GM19455 (cell line): ENCODE measurements around the gene DSCAM.
"Not testable (repeated sequence)": the region's sequence is repeated elsewhere in the genome, so short reads cannot be mapped to it uniquely, and the experiment has no call there.

Source experiments
- ATAC-seq: cut with Tn5 transposase; IDR thresholded peaks from one replicate; pipeline ENCODE4 v1.9.1; 2021; ENCODE audit not compliant: unreplicated experiment

The DSCAM gene

DNA sequence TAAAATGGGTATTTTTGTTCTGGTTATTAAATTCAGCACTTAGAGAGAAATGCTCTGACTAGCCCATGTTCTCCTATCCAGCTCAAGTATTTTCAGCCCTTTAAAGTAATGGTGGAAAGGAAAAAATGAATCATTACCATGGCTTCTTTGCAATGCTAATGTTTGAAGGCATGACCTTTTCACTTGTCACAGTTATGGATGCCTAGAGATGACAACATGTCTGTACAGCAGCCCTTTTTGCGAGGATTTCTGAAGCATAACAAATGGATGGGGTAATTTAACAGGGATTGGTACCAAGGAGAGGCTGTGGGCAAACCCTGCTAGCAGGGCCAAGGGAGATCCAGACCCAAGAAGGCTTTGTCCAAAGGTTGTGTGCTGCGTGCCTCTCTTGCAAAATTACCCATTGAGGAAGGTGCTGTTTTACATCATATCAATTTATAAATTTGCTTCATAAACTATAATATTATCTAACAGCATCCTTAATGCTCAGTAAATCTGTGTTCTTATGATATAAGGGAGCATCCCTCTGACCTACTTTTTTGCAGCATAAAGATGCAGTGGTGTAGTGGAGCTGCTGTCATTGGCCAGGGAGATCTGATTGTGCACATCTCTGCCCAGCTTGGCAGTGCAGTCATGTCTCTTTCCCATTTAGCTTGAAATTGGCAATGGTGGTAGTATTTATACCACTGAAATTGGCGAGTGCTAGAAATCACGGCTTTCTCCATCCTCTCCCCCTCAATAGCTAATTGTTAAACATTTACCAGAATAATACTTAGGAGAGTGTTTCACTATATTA, 652.6 kb downstream of the DSCAM start:
- no peak for ATAC-seq

DNA sequence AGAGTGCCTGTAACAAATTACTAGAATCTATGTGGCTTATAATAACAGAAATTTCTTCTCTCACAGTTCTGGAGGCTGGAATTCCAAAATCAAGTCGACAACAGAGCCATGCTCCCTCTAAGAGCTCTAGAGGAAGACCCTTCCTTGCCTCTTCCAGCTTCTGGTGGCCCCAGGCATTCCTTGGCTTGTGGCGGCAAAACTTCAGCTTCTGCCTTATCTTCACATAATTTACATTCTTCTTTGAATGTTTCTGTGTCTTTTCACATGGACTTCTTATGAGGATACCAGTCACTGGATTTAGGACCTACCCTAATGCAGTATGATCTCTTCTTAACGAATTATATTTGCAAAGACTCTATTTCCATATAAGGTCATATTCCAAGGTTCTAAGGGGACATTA, 655.3 kb downstream of the DSCAM start:
- no peak for ATAC-seq

DNA sequence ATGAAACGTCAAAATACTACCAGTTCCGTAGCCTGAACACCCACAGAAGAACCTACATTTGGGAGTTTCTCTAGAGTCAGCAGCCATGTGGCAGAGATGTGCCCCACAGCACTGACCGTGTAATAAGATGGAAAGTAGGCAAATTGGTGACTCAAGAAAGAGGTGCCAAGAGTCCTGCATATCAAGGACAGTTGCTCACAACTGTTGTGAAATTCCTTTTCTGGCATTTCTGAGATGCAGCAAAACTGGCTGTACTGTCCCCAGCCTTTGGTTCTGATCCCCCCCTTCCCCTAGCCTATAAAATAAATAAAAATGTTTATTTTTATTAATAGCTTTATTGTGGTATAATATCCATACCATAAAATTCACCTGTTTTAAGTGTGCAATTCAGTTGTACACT, 655.8 kb downstream of the DSCAM start:
- no peak for ATAC-seq

DNA sequence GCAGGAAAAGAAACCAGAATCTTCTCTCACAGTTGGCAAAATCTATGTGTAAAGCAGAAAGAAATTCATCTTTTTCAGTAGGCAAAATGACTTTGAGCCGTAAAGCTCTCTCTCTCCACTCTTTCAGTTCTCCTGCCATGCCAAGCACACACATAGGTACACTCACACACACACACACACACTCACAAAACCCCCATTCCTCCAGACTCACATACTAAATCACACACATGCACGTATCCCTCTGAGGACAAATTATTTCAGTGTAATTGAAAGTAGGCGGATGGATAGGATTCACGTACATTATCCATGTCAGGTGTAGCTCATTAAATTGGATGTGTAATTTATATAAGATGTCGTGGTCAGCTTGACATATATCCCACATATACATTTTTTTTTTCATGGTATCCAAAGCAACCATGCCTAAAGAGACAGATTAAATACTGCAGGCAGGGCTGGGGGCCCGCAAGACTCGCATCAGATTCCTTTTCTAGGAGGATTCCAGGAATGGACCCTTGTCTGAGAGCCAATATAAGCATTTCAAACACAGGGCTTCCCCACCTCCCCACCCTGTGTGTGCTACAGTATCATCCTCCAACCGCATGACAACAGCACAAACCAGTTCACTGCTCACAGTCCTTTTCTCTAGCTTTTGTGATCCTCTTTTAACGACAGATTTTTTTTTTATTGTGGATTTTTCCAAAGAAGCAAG, 658.9 kb downstream of the DSCAM start:
- ATAC-seq, result no peak

DNA sequence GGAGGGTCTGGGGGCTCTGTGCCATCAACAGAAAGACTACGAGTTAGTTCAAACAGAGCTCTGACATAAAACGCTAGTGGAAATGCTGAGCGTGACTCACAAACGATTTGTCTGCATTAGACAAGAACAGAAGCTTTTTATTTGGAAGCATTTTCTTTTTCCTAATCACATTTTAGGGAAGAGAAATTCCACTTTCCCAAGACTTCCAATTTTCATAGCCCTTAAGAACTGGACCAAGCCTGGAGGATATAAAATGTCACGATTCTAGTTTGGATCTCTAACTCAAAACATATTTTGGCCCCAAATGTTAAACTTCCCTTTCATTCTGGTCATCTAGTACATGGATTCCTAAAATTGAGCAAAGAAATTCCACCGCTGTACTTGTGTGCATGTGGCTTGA, 659.7 kb downstream of the DSCAM start:
- no peak for ATAC-seq

DNA sequence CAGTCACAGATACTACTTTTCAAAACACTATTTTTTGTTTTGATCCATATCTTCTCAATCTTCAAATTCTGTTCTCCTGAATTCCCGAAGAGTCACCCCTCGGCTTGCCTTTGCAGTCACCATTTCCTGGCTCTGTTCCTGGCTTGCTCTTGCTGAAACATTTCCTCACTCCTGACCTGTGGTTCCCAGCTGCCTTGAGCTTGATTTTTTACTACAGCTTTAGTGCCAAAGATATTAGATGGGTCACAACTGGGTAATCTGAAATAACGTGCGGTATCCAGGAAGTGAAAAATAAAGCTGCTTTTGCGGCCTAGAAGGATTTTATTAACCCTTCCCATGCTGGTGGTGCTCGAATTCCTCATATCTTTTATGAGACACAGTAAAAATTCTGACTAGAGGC, 660.9 kb downstream of the DSCAM start:
- ATAC-seq, result no peak

DNA sequence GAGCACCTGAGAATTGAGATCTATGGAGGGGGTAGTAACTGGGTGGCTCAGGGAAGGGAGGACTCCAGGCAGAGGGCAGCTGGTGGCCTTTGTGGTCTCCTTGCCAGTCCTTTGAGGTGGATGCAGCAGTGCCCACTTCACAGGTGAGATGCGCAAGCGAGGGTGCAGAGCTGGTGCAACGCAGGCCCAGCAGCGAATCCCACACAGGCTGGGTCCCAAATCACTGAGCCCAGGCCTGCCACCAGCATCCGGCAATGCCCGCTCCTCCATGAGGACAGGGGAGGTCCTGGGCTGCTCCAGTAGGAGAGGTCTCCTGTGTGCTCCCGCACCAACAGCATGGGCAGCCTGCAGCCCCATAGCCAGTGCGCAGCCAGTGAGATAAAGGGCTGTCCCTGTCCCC, 661.8 kb downstream of the DSCAM start:
- no peak for ATAC-seq

DNA sequence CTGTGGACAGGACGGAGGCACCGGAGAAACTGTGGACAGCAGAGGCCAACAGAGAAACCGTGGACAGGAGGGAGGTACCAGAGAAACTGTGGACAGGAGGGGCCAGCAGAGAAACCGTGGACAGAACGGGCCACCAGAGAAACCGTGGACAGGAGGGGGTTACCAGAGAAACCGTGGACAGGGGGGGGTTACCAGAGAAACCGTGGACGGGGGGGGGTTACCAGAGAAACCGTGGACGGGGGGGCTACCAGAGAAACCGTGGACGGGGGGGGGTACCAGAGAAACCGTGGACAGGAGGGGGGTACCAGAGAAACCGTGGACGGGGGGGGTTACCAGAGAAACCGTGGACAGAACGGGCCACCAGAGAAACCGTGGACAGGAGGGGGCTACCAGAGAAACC, 664.5 kb downstream of the DSCAM start:
- ATAC-seq, result not testable (repeated sequence)

DNA sequence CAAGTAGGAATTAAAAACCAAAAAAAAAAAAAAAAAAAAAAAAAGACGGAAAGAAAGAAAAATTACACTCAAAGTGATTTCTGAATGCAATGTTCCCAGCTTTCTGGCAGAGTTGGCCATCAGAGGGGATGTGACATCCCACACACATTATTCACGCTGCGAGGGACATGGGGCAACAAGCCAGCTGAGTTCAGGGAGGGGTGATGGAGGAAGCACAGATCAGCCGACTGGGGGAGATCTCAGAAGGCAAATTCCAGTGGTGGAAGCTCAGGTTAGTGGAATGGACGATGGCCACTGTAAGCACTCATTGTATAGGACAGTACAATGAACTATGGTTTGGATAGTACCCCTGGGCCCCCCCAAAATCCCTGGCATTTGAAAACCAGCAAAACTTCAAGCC, 667.8 kb downstream of the DSCAM start:
- ATAC-seq, result no peak

DNA sequence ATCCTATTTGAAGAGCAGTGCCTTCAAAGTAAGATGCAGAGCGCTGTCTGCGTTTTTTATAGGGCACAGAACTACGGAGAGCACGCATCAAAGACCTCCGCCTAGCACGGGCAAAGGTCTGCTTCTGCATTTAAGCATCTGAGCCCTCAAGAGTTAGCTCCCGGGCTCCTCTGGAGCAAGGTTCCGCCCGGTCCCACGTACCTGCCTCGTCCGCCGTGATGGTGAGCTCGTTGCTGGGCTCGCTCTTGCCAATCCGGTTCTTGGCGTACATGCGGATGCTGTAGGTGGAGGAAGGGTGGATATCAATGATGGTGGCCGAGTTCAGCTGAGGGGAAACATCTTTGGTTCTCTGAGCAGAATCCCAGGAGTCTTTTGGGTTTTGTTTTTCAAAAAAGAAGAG, 668.2 kb downstream of the DSCAM start:
- ATAC-seq, result no peak

DNA sequence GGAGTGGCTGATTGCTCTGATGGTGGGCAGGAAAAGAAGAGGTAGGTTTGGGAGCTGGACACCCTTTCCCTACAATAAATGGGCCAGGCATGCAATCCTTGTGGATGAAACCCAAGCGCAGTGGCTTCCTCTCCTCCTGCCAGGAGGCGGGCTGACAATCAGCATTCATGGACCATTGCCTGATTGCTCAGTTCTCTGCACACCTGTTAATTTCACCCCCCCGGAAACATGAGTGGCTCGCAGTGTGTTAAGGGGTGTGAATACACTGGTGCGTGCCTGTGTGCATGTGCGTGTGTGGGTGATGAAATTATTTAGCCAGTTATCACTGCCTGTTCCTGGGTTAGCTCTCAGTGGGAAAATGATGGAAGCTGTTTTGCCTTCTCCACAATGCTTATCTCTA, 669.0 kb downstream of the DSCAM start:
- no peak for ATAC-seq

DNA sequence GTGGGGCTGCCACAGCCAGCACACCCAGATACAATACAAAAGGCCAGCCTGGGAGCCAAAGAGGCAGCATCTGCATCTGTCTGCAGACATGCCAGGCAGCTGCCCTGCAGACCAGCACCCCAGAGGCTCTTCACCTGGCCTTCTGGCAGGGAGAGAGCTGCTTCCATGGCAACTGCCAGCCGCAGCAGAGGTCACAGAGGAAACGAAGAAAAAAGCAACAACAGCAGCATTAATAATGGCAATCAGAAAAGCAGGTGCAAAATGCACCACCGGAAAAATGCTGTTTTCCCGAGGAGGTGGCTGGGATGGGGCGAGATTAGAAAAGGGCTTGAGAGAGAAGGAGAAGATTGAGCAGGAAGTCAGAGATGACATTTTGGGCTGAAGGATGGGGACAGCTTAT, 670.2 kb downstream of the DSCAM start:
- ATAC-seq, result no peak

DNA sequence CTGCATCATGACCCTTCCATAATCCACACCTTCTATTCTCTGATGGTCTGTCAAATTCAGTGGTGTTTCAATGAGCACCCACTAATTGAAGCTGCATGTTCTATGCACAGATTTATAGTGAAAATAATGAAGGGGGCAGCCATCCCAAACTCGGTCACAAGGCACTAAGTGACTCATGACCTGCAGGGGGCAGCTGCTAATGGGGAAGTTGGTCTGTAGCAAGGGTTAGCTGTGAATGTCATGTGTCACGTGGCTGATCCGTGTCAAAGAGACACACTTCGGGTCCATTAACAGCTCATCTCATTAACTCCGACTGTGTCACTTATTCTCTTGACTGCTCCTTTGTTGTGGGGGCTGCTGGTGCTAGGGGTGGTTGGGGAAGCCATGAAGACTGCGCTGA, 673.1 kb downstream of the DSCAM start:
- ATAC-seq, result no peak

DNA sequence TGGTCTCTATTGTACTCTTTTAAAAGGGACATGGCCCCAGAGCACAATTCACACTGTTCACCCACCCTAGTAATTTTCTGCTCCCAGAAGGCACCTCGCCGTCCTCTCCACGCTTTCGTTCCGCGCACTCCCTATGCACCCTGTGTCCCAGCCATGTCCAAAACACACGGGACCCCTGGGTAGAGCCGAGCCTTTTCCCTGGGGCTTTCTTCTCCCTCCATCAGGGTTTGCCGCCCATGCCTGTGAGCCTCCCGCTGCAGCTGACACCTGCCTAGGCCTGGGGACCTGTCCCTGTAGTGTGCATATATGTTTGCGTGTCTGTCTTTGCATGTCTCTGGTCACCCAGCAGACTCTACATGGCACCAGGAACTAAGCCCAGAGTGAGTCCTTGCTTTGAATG, 677.0 kb downstream of the DSCAM start:
- ATAC-seq, result no peak

DNA sequence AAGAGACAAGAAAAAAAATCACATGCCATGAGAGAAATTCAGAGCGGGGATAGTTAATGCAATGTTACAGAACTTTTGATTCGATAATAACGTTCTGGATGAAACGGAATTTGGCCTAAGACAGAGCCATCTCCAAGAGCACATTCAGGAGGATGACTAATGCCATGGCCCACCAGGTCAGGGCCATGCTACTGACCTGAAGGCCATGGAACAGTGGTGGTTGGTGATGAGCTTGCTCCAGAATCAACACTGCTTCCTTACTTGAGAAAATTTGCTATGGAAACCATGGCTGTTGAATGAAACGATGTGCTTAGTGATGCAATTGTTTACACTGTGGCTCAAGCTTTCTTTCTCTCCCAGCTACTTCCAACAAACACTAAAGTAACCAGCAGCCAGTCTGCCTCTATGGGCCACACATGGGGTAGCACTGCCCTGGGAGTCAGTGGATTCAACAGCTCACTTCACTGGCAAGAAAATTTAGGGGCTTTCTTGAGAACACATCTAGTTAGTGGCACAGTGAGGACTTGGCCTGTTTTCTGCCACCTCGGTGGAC, 680.6 kb downstream of the DSCAM start:
- ATAC-seq, result no peak

DNA sequence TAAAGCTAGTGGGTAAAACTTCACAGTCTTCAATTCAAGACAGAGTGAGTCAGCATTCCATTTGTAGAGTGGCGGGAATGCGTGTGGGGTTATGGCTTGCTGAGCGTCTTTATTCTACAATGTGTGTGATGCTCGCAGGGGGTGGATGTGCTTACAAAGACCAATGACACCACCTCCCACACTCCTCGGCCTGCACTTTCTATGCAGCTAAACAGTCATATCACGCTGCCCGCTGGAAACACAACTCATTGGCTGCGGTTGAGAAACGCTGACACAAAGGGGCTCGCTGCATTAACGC, 681.2 kb downstream of the DSCAM start:
- no peak for ATAC-seq

DNA sequence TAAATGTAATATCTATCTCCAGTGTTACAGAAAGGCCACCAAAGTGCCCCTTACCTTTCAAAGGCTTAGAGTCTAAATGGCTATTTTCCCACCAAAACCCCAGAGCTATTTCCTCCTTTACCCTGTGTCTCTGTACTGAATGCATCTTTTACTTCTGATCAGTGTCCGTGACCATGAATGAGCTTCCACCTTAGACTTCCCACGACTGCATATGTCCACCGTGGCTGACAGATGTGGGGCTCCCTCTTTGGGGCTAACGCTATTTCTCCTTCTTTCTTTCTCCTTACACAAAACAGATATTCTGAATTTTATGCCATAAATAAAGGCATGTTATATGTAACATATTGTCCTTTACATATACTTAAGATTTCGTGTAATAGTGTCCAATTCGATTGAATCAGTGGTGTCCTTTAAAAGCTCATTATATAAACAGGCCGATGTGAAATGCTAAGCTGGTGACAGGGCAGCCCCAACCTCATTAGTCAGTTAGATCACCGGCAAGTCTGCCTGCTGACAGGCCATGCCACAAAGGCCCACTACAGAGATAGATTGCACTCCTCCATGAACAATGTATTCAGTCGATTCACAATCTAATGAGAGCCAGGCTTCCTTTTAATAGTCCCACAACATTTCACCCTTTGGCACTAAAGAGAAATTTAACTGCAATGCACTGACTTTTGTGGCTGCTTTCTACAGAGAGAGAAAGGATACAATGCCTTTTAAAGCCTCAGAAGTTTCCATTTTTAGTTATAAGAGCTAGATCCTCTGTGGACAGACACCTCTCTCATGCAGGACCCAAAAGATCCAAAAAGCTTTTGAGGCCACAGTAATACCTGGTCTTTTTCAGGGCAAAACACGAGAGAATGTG, 681.8 kb downstream of the DSCAM start:
- no peak for ATAC-seq

DNA sequence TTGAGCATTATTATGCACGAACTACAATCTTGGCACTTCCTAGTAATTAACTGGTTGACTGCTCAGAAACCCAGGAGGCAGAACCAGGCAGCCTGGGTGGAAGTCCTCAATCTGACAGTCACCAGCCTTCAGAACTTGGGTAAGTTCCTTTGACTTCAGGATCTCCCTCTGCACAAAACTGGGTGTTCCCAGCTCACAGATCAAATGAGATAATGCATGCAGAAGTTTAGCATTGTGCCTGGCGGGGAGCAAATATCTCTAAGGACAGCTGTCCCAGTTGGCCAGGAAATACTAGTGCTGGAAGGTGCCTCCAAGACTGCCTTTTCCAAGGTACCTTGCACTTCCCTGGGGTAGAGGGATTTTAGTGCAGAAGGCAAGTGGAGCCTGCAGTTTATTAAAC, 684.9 kb downstream of the DSCAM start:
- no peak for ATAC-seq

DNA sequence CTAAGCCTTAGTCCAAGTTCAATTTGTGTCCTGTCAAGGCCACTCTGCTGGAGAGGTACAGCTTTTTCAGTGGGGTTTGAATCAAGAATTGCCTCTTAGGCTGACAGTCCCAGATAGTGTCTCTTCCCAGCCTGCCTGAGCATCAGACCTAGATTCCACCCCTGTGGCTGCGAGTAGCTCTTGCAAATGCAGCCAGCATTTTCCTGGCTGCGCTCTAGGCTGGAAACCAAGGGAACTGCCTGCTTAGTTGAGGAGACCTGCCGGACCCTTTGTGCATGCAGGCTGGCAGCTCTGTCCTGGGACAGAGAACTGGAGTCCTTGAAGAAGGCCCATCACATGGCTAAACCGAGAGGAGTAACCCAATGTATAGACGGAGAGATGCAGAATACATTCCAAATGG, 686.0 kb downstream of the DSCAM start:
- no peak for ATAC-seq

DNA sequence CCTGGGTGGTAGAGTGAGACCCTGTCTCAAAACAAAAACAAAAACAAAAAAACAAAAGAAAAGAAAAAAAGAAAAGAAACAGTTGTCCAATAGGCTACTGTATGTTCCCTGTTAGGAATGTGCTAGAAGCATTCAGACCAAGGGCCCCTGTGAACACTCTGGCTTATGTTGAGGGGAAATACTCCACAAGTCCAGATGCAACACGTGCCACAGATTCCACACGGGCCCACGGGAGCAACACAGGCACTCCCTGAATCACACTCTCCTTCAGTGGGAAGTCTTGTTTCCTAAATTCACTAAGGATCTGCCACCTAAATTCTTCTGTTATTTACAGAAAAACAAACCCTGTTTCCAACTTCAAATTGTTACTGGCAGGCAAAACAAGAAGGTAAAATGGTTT, 688.6 kb downstream of the DSCAM start:
- no peak for ATAC-seq

DNA sequence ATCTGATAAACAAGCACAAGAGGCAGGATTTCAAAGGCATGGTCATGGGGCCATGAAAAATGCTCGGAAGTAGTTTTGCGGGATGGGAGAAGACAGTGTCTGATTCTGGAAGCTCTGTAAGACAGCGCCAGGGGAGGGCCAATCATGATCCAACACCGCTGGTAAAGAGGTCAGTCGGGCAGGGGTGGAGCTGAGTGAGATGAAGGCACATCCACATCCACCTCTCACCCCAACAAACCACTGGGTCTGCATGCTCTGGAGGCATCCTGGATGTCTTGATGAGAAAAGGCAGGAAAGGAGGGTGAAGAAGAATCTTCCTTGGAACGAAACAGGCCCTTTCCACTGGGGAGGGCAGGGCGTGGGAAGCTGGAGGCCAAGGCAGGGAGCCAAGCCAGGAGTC, 691.4 kb downstream of the DSCAM start:
- ATAC-seq, result no peak

DNA sequence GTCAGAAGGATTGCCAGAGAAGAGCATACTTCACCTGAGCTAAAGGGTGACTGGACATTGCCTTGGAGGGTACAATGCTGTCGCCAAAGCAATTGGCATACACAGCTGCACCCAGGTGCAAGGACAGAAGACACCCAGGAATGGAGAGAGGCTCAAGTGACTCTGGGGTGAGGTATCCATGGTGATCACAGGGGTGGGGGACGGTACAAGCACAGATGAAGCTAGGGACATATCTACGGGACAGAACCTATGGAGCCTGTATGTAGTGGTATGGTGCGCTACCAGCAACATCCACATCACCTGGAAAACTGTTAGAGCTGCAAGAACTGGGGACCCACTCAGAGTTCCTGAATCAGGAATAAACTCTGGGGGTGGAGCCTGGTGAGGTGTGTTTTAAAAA, 693.6 kb downstream of the DSCAM start:
- ATAC-seq, result no peak
